ENCODE measurements around the gene TNFSF15. TPM values are rescaled to one million over a fixed set of nuclear protein-coding genes. Genes with fewer than 3 reads are reported as not detected.

TNFSF15 gene
- total RNA-seq, 1 donor from 2014 or later = 5.2 TPM

GRCh38 chr9:114779352-114779845 lies 26.4 kb downstream of the TNFSF15 start:
- H3K27ac ChIP-seq = no peak overlapping the region
- DNase-seq (peak; percentile 81), ATAC-seq (peak; percentile 89 to 92)
- H3K4me3 ChIP-seq = no peak overlapping the region
- H3K36me3 ChIP-seq = no peaks in the 10 kb centered on the region
- H3K9me3 ChIP-seq = no peaks in the 10 kb centered on the region
- intact Hi-C loops (cut with DNase I) = no loop called here
- no peaks in the 10 kb centered on the region for H3K4me1 ChIP-seq
- no peaks in the 10 kb centered on the region for H3K27me3 ChIP-seq (ENCODE audit: low read depth)
- TF ChIP-seq, protein P1, sequence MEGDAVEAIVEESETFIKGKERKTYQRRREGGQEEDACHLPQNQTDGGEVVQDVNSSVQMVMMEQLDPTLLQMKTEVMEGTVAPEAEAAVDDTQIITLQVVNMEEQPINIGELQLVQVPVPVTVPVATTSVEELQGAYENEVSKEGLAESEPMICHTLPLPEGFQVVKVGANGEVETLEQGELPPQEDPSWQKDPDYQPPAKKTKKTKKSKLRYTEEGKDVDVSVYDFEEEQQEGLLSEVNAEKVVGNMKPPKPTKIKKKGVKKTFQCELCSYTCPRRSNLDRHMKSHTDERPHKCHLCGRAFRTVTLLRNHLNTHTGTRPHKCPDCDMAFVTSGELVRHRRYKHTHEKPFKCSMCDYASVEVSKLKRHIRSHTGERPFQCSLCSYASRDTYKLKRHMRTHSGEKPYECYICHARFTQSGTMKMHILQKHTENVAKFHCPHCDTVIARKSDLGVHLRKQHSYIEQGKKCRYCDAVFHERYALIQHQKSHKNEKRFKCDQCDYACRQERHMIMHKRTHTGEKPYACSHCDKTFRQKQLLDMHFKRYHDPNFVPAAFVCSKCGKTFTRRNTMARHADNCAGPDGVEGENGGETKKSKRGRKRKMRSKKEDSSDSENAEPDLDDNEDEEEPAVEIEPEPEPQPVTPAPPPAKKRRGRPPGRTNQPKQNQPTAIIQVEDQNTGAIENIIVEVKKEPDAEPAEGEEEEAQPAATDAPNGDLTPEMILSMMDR (IDR thresholded peaks at IDR 0.05) = no peak

- TF ChIP-seq, protein P1 (IDR thresholded peaks at IDR 0.05) = no peak
- H3K36me3 ChIP-seq = no peaks in the 10 kb centered on the region
- ATAC-seq (no peak), DNase-seq (no peak)
- intact Hi-C loops (cut with DNase I) = no loop called here
- H3K27ac ChIP-seq = no peak overlapping the region
- no peaks in the 10 kb centered on the region for H3K9me3 ChIP-seq
- H3K4me3 ChIP-seq = no peak overlapping the region
- H3K4me1 ChIP-seq = no peaks in the 10 kb centered on the region
- no peaks in the 10 kb centered on the region for H3K27me3 ChIP-seq (ENCODE audit: low read depth)
These were observed 27.8 kb downstream of the TNFSF15 start for GRCh38 chr9:114777821-114778609.

GRCh38 chr9:114776683-114777399 lies 29.0 kb downstream of the TNFSF15 start:
- ATAC-seq = no peak
- H3K4me1 ChIP-seq = no peaks in the 10 kb centered on the region
- no peaks in the 10 kb centered on the region for H3K9me3 ChIP-seq
- H3K36me3 ChIP-seq = no peaks in the 10 kb centered on the region
- DNase-seq = no peak
- intact Hi-C loops (cut with DNase I) = no loop called here
- TF ChIP-seq, protein P1 (IDR thresholded peaks at IDR 0.05) = no peak
- no peaks in the 10 kb centered on the region for H3K27me3 ChIP-seq (ENCODE audit: low read depth)
- no peak overlapping the region for H3K4me3 ChIP-seq
- no peak overlapping the region for H3K27ac ChIP-seq

DNA sequence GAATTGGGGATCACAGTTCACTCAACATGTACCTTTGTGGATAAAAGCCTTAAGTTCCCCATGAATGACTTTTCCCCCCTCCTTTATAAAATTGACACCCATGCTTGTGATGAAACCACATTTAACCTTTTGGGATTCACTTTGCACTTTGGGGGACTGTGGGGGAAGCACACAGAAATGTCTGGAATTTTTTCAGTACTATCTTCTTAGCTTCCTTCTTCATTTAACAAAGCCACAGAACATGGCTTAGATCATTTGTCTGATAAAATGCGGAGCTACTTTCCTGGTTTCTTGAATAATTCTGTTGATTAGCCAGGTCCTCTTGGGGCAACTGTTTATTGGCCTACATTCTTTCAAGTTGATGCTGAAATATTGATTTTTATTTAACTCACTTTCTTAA lies 29.9 kb downstream of the TNFSF15 start:
- TF ChIP-seq, protein P1 (IDR thresholded peaks at IDR 0.05) = no peak
- Histone ChIP-seq H3K36me3 (no peaks in the 10 kb centered on the region), H3K27me3 (ENCODE audit: low read depth) (no peaks in the 10 kb centered on the region), H3K4me1 (no peaks in the 10 kb centered on the region), H3K27ac (no peak overlapping the region), H3K4me3 (no peak overlapping the region), H3K9me3 (no peaks in the 10 kb centered on the region)
- no peak for DNase-seq
- intact Hi-C loops (cut with DNase I) = no loop called here
- no peak for ATAC-seq

GRCh38 chr9:114775121-114775520 lies 30.7 kb downstream of the TNFSF15 start:
- H3K36me3 ChIP-seq = no peaks in the 10 kb centered on the region
- intact Hi-C loops (cut with DNase I) = no loop called here
- H3K27me3 ChIP-seq (ENCODE audit: low read depth) = no peaks in the 10 kb centered on the region
- H3K9me3 ChIP-seq = no peaks in the 10 kb centered on the region
- H3K4me3 ChIP-seq = no peak overlapping the region
- no peak overlapping the region for H3K27ac ChIP-seq
- TF ChIP-seq, protein P1 (IDR thresholded peaks at IDR 0.05) = no peak
- ATAC-seq (no peak), DNase-seq (no peak)
- no peaks in the 10 kb centered on the region for H3K4me1 ChIP-seq
